Measurements from ENCODE around the gene UNG. TPM values are rescaled to one million over a fixed set of nuclear protein-coding genes. Genes with fewer than 3 reads are reported as not detected.

The UNG gene
- total RNA-seq, 1 donor from 2014 or later: 84.1 TPM

GRCh38 chr12:109098651-109099050 is 1.3 kb downstream of the UNG start:
- Mint-ChIP-seq H3K36me3 (ENCODE audit: insufficient read depth) (peaks cover 18% of the 10 kb centered on the region), H3K9me3 (ENCODE audit: low read depth) (no peaks in the 10 kb centered on the region), H3K27me3 (no peaks in the 10 kb centered on the region), H3K4me1 (ENCODE audit: low read depth) (peaks cover 12% of the 10 kb centered on the region), H3K4me3 (ENCODE audit: low read depth) (peak overlapping the region; percentile 93), H3K27ac (peak overlapping the region; percentile 96)
- TF ChIP-seq CTCF (IDR thresholded peaks at IDR 0.05; ENCODE audit: unreplicated experiment): no peak
- no peak for DNase-seq (ENCODE audit: low spot score, unreplicated experiment)

GRCh38 chr12:109099431-109100020 is 2.1 kb downstream of the UNG start:
- Mint-ChIP-seq H3K9me3 (ENCODE audit: low read depth) (no peaks in the 10 kb centered on the region), H3K4me1 (ENCODE audit: low read depth) (peaks cover 12% of the 10 kb centered on the region), H3K27me3 (no peaks in the 10 kb centered on the region), H3K36me3 (ENCODE audit: insufficient read depth) (peaks cover 19% of the 10 kb centered on the region), H3K4me3 (ENCODE audit: low read depth) (peak overlapping the region; percentile 93), H3K27ac (no peak overlapping the region)
- TF ChIP-seq CTCF (IDR thresholded peaks at IDR 0.05; ENCODE audit: unreplicated experiment): no peak
- DNase-seq (ENCODE audit: low spot score, unreplicated experiment): no peak

- Mint-ChIP-seq H3K4me3 (ENCODE audit: low read depth) (no peak overlapping the region), H3K9me3 (ENCODE audit: low read depth) (no peaks in the 10 kb centered on the region), H3K27ac (no peak overlapping the region), H3K27me3 (no peaks in the 10 kb centered on the region), H3K4me1 (ENCODE audit: low read depth) (peaks cover 12% of the 10 kb centered on the region), H3K36me3 (ENCODE audit: insufficient read depth) (peaks cover 22% of the 10 kb centered on the region)
- no peak for DNase-seq (ENCODE audit: low spot score, unreplicated experiment)
- no peak for TF ChIP-seq CTCF (IDR thresholded peaks at IDR 0.05; ENCODE audit: unreplicated experiment)
These were observed 3.3 kb downstream of the UNG start for GRCh38 chr12:109100741-109101140.

GRCh38 chr12:109102491-109102890 is 5.1 kb downstream of the UNG start:
- no peak for DNase-seq (ENCODE audit: low spot score, unreplicated experiment)
- H3K4me3 Mint-ChIP-seq (ENCODE audit: low read depth): no peak overlapping the region
- TF ChIP-seq CTCF (IDR thresholded peaks at IDR 0.05; ENCODE audit: unreplicated experiment): no peak
- H3K36me3 Mint-ChIP-seq (ENCODE audit: insufficient read depth): peaks cover 26% of the 10 kb centered on the region
- H3K27me3 Mint-ChIP-seq: no peaks in the 10 kb centered on the region
- no peak overlapping the region for H3K27ac Mint-ChIP-seq
- peaks cover 12% of the 10 kb centered on the region for H3K4me1 Mint-ChIP-seq (ENCODE audit: low read depth)
- no peaks in the 10 kb centered on the region for H3K9me3 Mint-ChIP-seq (ENCODE audit: low read depth)

- TF ChIP-seq CTCF (IDR thresholded peaks at IDR 0.05; ENCODE audit: unreplicated experiment): no peak
- DNase-seq (ENCODE audit: low spot score, unreplicated experiment): no peak
- Mint-ChIP-seq H3K27ac (no peak overlapping the region), H3K27me3 (no peaks in the 10 kb centered on the region), H3K36me3 (ENCODE audit: insufficient read depth) (peaks cover 30% of the 10 kb centered on the region), H3K4me1 (ENCODE audit: low read depth) (peaks cover under 1% of the 10 kb centered on the region), H3K4me3 (ENCODE audit: low read depth) (no peak overlapping the region), H3K9me3 (ENCODE audit: low read depth) (no peaks in the 10 kb centered on the region)
These were observed 7.8 kb downstream of the UNG start for GRCh38 chr12:109105176-109105575.
